ENCODE results near the gene TNIP2. TPM values are rescaled to one million over a fixed set of nuclear protein-coding genes. Genes with fewer than 3 reads are reported as not detected.

The TNIP2 gene
- total and polyA plus RNA-seq, 2 of the 13 experiments (the other 11 are each of a cell fraction or from before 2014, with no cell fraction given): 25.6 to 38.0 TPM

- TF ChIP-seq RCOR2 (CRISPR knock-in tag; IDR thresholded peaks at IDR 0.05) (no peak), ZNF652 (CRISPR knock-in tag; IDR thresholded peaks at IDR 0.05; ENCODE audit: borderline replicate concordance, low read depth) (no peak), MYPOP (CRISPR knock-in tag; IDR thresholded peaks at IDR 0.05) (no peak), ZNF704 (CRISPR knock-in tag; IDR thresholded peaks at IDR 0.05; ENCODE audit: borderline replicate concordance) (no peak), ZBTB7A (CRISPR knock-in tag; IDR thresholded peaks at IDR 0.05) (no peak), ZBTB14 (CRISPR knock-in tag; IDR thresholded peaks at IDR 0.05) (no peak), ZNF343 (CRISPR knock-in tag; IDR thresholded peaks at IDR 0.05) (no peak), ZBTB33 (CRISPR knock-in tag; IDR thresholded peaks at IDR 0.05) (no peak; the same call in 1 of the 2 replicates), ZC3H4 (CRISPR knock-in tag; IDR thresholded peaks at IDR 0.05; ENCODE audit: borderline replicate concordance) (no peak), ZNF839 (CRISPR knock-in tag; IDR thresholded peaks at IDR 0.05; ENCODE audit: borderline replicate concordance) (no peak), ZZZ3 (CRISPR knock-in tag; IDR thresholded peaks at IDR 0.05; ENCODE audit: borderline replicate concordance) (no peak), GABPB1 (CRISPR knock-in tag; IDR thresholded peaks at IDR 0.05) (peak; percentile 69), CREB3 (CRISPR knock-in tag; IDR thresholded peaks at IDR 0.05) (no peak), ZNF556 (CRISPR knock-in tag; IDR thresholded peaks at IDR 0.05; ENCODE audit: borderline replicate concordance) (no peak), KDM5B (CRISPR knock-in tag; IDR thresholded peaks at IDR 0.05; ENCODE audit: borderline replicate concordance) (0 out of 2 replicates have a peak, but pooled peaks have one; percentile 5), CEBPB (IDR thresholded peaks at IDR 0.05; ENCODE audit: borderline replicate concordance, low read depth, low read length) (no peak), NR2F1 (CRISPR knock-in tag; IDR thresholded peaks at IDR 0.05) (no peak), REXO4 (CRISPR knock-in tag; IDR thresholded peaks at IDR 0.05; ENCODE audit: borderline replicate concordance) (no peak), ZNF747 (CRISPR knock-in tag; IDR thresholded peaks at IDR 0.05; ENCODE audit: borderline replicate concordance) (no peak), RFXANK (CRISPR knock-in tag; IDR thresholded peaks at IDR 0.05) (no peak), GMEB1 (CRISPR knock-in tag; IDR thresholded peaks at IDR 0.05; ENCODE audit: borderline replicate concordance) (0 out of 2 replicates have a peak, but pooled peaks have one; percentile 20)
Observed at GRCh38 chr4:2794486-2795299, 38.6 kb upstream of the TNIP2 start (continued).
